Measurements from ENCODE around the gene CDC123.

DNA sequence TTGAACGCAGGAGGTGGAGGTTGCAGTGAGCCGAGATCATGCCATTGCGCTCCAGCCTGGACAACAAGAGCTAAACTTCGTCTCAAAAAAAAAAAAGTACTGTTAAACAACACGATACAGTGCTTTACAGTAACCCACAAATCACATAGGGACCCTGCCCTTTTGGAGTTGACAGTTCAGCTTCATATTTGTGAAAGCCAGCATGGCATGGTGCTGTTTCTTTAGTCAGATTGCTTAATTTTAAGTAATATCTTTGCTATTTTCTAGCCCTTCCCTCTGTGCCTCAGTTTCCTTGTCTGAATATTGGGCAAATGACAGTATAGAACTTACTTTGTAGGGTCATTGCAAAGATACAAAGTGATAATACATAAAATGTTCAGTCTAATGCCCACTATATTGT is 4.9 kb downstream of the CDC123 start:
- TF ChIP-seq, protein P1, sequence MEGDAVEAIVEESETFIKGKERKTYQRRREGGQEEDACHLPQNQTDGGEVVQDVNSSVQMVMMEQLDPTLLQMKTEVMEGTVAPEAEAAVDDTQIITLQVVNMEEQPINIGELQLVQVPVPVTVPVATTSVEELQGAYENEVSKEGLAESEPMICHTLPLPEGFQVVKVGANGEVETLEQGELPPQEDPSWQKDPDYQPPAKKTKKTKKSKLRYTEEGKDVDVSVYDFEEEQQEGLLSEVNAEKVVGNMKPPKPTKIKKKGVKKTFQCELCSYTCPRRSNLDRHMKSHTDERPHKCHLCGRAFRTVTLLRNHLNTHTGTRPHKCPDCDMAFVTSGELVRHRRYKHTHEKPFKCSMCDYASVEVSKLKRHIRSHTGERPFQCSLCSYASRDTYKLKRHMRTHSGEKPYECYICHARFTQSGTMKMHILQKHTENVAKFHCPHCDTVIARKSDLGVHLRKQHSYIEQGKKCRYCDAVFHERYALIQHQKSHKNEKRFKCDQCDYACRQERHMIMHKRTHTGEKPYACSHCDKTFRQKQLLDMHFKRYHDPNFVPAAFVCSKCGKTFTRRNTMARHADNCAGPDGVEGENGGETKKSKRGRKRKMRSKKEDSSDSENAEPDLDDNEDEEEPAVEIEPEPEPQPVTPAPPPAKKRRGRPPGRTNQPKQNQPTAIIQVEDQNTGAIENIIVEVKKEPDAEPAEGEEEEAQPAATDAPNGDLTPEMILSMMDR (conservative IDR thresholded peaks at IDR 0.05; ENCODE audit: low read depth, low read length), result no peak
- TF ChIP-seq EZH2phosphoT487 (IDR thresholded peaks at IDR 0.05; ENCODE audit: borderline replicate concordance, low read length), result no peak
